ENCODE results near the gene PPL.

The PPL gene

GRCh38 chr16:4869147-4869805 is 67.7 kb downstream of the PPL start:
- Histone ChIP-seq H3K27ac (no peak overlapping the region), H3K4me3 (ENCODE audit: low read depth, low read length) (no peak overlapping the region), H3K27me3 (replicated peaks) (no peaks in the 10 kb centered on the region), H3K36me3 (replicated peaks) (peaks cover 39% of the 10 kb centered on the region)
- TF ChIP-seq CTCF (IDR thresholded peaks at IDR 0.05; ENCODE audit: low read depth, low read length, missing control alignments): no peak
- in situ Hi-C loops (cut with HindIII; ENCODE audit: low pct_ligation_motif_present, low sequenced_read_pairs): no loop called here
- no peak for DNase-seq

GRCh38 chr16:4868535-4868934 is 68.4 kb downstream of the PPL start:
- H3K4me3 ChIP-seq (ENCODE audit: low read depth, low read length): no peak overlapping the region
- peaks cover 36% of the 10 kb centered on the region for H3K36me3 ChIP-seq (replicated peaks)
- H3K27me3 ChIP-seq (replicated peaks): no peaks in the 10 kb centered on the region
- in situ Hi-C loops (cut with HindIII; ENCODE audit: low pct_ligation_motif_present, low sequenced_read_pairs): no loop called here
- TF ChIP-seq CTCF (IDR thresholded peaks at IDR 0.05; ENCODE audit: low read depth, low read length, missing control alignments): no peak
- no peak overlapping the region for H3K27ac ChIP-seq
- no peak for DNase-seq

- Histone ChIP-seq H3K4me3 (ENCODE audit: low read depth, low read length) (no peak overlapping the region), H3K36me3 (replicated peaks) (peaks cover 30% of the 10 kb centered on the region), H3K27ac (no peak overlapping the region), H3K27me3 (replicated peaks) (no peaks in the 10 kb centered on the region)
- DNase-seq: no peak
- in situ Hi-C loops (cut with HindIII; ENCODE audit: low pct_ligation_motif_present, low sequenced_read_pairs): no loop called here
- no peak for TF ChIP-seq CTCF (IDR thresholded peaks at IDR 0.05; ENCODE audit: low read depth, low read length, missing control alignments)
Measured at GRCh38 chr16:4868026-4868425, 68.9 kb downstream of the PPL start.

- peaks cover 27% of the 10 kb centered on the region for H3K36me3 ChIP-seq (replicated peaks)
- H3K27me3 ChIP-seq (replicated peaks): no peaks in the 10 kb centered on the region
Measured at GRCh38 chr16:4866586-4866985, 70.4 kb downstream of the PPL start.

GRCh38 chr16:4865231-4865860 is 71.6 kb downstream of the PPL start:
- in situ Hi-C loops (cut with HindIII; ENCODE audit: low pct_ligation_motif_present, low sequenced_read_pairs): no loop called here

More at GRCh38 chr16:4866586-4866985, 70.4 kb downstream of the PPL start:
- TF ChIP-seq CTCF (IDR thresholded peaks at IDR 0.05; ENCODE audit: low read depth, low read length, missing control alignments): no peak
- no peak for DNase-seq
- in situ Hi-C loops (cut with HindIII; ENCODE audit: low pct_ligation_motif_present, low sequenced_read_pairs): no loop called here
- H3K27ac ChIP-seq: no peak overlapping the region
- H3K4me3 ChIP-seq (ENCODE audit: low read depth, low read length): no peak overlapping the region

More at GRCh38 chr16:4865231-4865860, 71.6 kb downstream of the PPL start:
- Histone ChIP-seq H3K27ac (no peak overlapping the region), H3K36me3 (replicated peaks) (peaks cover 31% of the 10 kb centered on the region), H3K27me3 (replicated peaks) (no peaks in the 10 kb centered on the region), H3K4me3 (ENCODE audit: low read depth, low read length) (no peak overlapping the region)
- no peak for TF ChIP-seq CTCF (IDR thresholded peaks at IDR 0.05; ENCODE audit: low read depth, low read length, missing control alignments)
- DNase-seq: no peak

Data from brain microvascular endothelial cell (primary cell).